ENCODE results near the gene C3AR1.
"Not testable (repeated sequence)": the region's sequence is repeated elsewhere in the genome, so short reads cannot be mapped to it uniquely, and the experiment has no call there.

- TF ChIP-seq CTCF (IDR thresholded peaks at IDR 0.05); POLR2A (IDR thresholded peaks at IDR 0.05; ENCODE audit: low read depth); POLR2AphosphoS5 (IDR thresholded peaks at IDR 0.05); EP300 (IDR thresholded peaks at IDR 0.05): not testable (repeated sequence)
Observed at GRCh38 chr12:8031017-8031416, 35.1 kb downstream of the C3AR1 start.
